ENCODE results near the gene PSMD12.
"Not testable (repeated sequence)": the region's sequence is repeated elsewhere in the genome, so short reads cannot be mapped to it uniquely, and the experiment has no call there.

Gene PSMD12

DNA sequence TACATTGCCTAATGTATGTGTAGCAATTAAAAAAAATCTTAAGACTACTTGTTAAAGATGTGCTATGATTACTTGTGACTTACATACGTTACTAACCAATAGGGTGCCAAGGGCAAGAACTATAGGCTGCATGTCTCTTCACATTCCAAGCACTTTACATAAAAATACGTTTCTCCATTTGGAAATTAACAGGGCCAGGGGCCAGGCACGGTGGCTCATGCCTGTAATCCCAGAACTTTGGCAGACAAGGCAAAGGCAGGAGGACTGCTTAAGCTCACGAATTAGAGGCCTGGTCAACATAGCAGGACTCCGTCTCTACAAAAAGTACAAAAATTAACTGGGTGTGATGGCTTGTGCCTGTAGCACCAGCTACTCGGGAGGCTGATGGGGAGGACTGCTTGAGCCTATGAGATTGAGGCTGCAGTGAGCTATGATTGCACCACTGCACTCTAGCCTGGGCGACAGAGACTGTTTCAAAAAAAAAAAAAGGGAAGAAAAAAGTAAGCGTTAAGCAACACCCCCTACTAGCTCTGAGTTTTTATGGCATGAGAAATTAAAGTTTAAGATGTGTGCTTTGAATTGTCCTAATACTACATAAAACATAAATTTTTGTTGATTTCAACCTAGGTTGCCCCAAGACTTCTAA, 12.3 kb downstream of the PSMD12 start:
- DNase-seq (ENCODE audit: low spot score) = no peak

DNA sequence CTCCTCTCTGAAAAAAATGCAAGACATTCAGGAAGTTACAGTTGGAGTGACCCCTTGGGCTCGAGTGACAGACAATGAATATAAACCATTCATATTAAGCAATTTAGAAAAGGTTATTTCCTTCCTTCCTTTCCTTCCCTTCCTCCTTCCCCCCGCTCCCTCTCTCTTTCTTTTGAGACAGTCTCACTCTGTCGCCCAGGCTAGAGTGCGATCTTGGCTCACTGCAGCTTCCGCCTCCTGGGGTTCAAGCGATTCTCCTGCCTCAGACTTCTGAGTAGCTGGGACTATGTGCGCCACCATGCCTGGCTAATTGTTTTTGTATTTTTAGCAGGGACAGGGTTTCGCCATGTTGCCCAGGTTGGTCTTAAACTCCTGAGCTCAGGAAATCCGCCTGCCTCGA, 13.2 kb downstream of the PSMD12 start:
- DNase-seq (ENCODE audit: low spot score) = no peak

DNA sequence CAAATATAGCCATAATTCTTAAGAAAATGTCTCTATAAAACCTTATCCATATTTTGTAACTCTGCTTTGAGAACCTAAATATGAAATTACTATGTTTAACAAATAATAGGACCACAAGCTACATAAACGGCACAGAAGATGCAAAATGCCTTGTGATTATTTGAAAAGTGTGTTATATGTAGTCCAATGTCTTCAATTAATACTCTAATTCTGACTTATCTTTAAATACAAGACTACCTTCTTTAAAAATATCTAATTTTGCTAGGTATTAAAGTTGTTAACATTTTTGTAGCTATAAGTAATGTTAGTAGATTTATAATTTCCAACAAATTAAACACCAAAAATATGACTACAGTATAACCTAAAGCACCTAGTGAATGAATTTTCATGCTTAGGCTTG, 17.0 kb downstream of the PSMD12 start:
- no peak for DNase-seq (ENCODE audit: low spot score)

DNA sequence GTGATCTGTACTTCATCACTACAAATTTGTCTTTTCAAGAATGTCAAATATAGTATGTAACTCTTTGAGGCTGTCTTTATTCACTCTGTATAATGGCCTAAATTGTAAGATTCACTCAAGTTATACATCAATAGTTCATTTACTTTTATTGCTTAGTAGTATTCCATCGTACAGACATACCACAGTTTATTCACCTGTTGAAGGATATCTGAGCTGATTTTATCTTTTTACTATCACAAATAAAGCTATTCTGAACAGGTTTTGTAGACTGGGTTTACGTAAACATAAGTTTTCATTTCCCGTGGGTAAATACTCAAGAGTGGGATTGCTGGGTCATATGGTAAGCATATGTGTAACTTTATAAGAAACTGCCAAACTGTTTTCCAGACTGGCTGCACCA, 18.6 kb downstream of the PSMD12 start:
- DNase-seq (ENCODE audit: low spot score) = no peak

DNA sequence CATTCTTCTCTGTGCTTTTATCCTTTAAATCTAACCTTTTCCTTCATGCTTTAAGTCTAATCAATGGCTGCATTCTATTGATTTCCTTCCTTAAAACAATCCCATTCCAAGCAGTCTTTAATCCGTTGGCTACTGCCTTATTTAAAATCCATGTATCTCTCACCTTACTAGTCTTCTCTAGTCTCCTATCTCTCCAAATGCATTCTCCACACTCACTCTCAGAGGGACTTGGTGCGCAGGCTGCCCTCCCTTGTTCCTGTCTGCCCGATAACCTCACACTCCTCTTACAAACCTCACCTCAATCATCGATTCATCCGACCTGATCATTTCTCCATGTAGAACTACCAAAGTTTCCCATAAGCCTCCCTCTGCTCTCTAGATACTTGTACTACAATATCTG, 23.1 kb downstream of the PSMD12 start:
- no peak for DNase-seq (ENCODE audit: low spot score)

DNA sequence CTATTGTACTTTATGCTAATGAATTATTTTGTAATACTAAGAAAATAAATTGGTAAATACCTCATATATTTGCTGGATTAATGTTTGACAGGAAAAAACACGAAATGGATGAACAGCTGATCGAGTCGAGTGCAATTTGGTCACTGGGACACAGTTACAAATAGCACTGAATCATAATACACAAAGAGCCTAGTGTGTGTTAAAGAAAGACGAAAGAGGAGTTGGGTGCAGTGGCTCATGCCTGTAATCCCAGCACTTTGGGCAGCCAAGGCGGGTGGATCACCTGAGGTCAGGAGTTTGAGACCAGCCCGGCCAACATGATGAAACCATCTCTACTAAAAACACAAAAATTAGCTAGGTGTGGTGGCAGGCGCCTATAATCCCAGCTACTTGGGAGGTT, 28.0 kb downstream of the PSMD12 start:
- DNase-seq (ENCODE audit: low spot score) = not testable (repeated sequence)

DNA sequence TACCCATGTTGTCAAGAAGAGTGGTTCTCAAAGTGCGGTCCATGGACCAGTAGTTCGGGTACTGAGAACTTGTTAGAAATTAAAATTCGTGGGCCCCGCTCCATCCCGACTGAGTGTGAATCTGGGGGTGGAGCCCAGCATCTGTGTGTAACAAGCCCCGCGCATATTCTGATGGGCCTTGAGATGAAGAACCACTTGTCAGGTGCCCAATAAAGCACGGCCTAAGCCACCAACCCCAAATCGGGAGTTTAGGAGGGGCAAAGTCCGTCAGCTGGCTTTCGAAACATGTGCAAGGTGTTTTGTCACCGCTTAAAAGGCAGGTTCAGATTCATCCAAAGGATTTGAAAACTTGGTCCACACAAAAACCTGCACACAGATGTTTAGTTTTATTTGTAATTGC, 29.5 kb downstream of the PSMD12 start:
- no peak for DNase-seq (ENCODE audit: low spot score)

DNA sequence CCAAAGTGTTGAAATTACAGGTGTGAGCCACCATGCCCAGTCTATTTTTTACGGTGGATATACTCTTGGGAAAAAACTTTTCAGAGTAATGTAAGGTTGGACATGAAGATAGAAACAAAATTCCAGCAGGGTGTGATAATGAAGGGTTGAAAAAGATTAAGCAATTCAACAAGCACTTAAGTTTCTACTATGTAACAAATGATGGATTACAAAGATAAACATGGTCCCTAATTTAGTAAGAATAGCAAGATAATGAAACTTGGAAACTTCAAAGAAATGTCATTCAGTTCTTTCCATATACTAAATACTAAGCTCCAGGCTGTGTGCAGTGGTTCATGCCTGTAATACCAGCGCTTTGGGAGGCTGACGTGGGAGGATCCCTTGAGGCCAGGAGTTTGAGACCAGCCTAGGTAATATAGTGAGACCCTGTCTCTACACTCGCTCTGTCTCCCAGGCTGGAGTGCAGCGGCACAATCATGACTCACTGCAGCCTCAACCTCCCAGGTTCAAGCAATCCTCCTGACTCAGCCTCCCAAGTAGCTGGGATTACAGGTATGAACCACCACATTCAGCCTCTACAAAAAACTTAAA, 31.0 kb downstream of the PSMD12 start:
- no peak for DNase-seq (ENCODE audit: low spot score)

DNA sequence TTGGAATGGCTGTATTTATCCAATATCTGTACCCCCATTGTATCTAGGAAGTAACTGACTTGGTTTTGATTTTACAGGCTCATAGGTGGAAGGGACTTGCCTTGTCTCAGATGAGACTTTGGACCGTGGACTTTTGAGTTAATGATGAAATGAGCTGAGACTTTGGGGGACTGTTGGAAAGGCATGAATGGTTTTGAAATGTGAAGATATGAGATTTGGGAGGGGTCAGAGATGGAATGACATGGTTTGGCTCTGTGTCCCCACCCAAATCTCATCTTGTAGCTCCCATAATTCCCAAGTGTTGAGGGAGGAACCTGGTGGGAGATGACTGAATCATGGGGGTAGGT, 34.2 kb downstream of the PSMD12 start:
- not testable (repeated sequence) for DNase-seq (ENCODE audit: low spot score)

DNA sequence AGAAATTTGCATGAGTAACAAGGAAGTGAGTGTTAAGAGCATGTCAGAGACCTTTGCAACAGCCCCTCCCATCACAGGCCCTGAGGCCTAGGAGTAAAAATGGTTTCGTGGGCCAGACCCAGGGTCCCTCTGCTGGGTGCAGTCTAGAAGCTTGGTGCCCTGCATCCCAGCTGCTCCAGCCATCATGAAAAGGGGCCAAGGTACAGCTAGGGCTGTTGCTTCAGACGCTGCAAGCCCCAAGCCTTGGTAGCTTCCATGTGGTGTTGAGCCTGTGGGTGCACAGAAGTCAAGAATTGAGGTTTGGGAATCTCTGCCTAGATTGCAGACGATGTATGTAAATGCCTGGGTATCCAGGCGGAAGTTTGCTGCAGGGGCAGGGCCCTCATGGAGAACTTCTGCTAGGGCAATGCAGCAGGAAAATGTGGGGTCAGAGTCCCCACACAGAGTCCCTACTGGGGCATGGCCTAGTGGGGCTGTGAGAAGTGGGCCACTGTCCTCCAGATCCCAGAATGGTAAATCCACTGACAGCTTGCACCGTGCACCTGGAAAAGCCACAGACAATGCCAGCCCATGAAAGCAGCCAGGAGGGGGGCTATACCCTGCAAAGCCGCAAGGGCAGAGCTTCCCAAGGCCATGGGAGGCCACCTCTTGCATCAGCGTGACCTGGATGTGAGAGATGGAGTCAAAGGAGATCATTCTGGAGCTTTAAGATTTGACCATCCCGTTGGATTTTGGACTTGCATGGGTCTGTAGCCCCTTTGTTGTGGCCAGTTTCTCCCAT, 34.8 kb downstream of the PSMD12 start:
- DNase-seq (ENCODE audit: low spot score) = peak; percentile 30

DNA sequence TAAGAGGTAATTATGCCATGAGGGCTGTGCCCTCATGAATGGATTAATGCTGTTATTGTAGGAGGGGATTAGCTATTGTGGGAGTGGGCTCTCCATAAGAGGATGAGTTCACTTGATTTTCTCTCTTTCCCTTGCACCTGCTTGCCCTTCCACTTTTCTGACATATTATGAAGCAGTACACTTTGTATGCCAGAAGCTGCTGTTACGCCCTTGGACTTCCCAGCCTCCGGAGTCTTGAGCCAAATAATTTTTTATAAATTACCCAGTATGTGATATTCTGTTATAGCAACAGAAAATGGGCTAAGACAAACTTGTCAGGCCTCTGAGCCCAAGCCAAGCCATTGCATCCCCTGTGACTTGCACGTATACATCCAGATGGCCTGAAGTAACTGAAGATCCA, 38.4 kb downstream of the PSMD12 start:
- DNase-seq (ENCODE audit: low spot score) = no peak

DNA sequence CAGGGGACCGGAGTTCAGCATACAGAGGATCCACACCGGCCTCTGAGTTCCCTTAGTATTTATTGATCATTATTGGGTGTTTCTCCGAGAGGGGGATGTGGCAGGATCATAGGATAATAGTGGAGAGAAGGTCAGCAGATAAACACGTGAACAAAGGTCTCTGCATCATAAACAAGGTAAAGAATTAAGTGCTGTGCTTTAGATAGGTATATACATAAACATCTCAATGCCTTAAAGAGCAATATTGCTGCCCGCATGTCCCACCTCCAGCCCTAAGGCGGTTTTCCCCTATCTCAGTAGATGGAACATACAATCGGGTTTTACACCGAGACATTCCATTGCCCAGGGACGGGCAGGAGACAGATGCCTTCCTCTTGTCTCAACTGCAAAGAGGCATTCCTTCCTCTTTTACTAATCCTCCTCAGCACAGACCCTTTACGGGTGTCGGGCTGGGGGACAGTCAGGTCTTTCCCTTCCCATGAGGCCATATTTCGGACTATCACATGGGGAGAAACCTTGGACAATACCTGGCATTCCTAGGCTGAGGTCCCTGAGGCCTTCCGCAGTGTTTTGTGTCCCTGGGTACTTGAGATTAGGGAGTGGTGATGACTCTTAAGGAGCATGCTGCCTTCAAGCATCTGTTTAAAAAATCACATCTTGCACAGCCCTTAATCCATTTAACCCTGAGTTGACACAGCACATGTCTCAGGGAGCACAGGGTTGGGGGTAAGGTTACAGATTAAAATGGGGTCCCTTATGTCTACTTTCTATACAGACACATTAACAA, 39.2 kb downstream of the PSMD12 start:
- not testable (repeated sequence) for DNase-seq (ENCODE audit: low spot score)

DNA sequence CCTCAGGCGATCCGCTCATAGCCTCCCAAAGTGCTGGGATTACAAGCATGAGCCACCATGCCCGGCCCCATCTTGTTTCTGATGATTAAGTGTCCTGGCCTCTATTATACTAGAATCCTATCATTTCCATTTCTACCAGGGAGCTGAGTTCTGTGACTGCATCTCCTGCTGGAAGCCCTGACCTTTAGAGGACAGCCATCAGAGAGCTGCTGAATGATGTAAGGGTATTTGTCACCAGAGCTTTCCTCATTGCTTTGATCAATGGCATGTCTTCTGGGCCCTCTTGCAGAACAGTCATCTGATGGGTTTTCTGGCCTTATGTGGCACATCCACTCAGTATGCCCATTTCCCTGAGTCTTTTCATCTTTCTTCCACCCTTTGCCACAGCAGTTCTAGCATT, 39.9 kb downstream of the PSMD12 start:
- DNase-seq (ENCODE audit: low spot score) = no peak

DNA sequence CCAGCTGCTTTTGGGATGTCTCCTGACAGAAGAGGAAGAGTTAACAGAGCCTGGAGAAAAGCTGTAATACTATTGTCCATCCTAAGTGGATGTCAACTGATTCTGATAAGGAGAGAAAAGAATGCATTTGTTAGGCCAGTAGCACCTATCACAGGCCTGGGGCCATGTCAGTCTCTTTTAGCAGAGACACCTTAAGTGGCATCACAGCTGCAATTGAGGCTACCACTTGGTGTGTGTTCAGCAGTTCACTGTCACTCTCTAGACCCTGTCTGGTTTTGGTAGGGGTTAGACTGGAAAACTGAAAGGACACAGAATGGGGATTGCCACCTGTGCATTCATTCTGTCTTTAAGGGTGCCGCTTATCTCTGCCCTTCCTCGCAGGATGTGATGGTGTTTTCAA, 42.0 kb downstream of the PSMD12 start:
- DNase-seq (ENCODE audit: low spot score) = no peak

DNA sequence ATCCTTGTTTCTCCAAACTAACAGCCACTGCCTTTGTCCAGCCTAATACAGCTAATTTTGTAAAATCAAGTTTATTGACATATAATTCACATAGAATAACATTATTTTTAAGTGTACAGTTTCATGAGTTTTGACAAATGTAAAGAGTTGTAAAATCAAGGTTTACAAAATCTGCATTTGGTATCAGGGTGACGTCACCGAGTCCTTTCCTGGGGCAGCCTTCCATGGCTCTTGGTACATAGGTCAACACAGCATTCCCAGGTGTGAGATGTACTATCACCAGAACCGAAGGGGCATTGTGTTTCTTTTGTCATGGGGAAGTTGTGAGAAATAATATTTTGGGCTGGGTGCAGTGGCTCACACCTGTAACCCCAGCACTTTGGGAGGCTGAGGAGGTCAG, 42.9 kb downstream of the PSMD12 start:
- no peak for DNase-seq (ENCODE audit: low spot score)

DNA sequence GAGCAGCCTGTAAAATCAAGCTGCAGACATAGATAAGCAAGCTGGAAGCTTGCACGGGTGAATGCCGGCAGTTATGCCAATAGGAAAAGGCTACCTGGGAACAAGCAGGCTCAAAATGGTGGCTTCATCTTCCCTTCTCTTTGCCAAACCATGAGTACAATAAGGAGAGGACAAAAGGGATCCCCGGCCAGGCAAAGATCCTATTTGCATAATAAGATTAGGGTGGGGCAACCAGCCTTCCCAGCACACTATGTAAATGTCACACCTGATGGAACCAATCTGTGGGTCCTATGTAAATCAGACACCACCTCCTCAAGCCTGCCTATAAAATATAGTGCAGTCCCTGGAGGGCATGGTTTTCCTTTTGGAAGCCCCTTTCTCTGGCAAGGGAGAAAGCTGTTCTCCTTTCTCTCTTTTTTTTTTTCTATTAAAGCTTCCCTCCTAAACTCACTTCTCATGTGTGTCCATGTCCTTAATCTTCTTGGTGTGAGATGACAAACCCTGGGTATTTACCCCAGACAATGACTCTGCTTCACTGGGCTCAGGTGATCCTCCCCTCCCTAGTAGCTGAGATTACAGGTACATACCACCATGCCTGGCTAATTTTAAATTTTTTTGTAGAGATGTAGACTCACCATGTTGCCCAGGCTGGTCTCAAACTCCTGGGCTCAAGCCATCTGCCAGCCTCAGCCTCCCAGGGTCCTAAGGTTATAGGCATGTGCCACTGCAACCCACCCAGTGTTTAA, 44.2 kb downstream of the PSMD12 start:
- DNase-seq (ENCODE audit: low spot score) = peak; percentile 52

DNA sequence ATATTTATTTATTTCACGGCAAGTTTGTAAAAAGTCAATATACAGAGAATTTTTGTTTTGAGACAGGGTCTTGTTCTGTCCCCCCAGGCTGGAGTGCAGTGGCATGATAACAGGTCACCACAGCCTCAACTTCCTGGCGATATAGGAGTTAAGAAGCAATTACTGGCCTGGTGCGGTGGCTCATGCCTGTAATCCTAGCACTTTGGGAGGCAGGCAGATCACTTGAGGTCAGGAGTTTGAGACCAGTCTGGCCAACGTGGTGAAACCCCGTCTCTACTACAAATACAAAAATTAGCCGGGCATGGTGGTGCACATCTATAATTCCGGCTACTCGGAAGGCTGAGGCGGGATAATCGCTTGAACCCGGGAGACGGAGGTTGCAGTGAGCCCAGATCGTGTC, 44.9 kb downstream of the PSMD12 start:
- not testable (repeated sequence) for DNase-seq (ENCODE audit: low spot score)

DNA sequence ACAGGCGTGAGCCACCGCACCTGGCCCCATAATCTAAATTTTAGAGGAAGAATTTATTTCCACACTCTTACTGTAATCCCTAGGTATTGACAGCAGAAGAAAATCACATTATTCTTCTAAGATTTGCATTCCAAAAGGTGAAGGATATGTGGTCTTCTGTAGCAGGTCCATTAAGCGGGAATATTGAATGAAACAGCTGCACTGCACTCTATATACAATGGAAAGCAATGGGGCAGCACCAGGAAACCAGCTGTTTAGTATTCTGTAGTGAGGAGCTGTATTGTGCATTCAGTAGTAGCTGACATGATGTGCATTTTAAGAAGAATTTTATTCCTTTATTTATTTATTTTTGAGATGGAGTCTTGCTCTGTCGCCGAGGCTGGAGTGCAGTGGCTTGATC, 49.6 kb downstream of the PSMD12 start:
- no peak for DNase-seq (ENCODE audit: low spot score)

DNA sequence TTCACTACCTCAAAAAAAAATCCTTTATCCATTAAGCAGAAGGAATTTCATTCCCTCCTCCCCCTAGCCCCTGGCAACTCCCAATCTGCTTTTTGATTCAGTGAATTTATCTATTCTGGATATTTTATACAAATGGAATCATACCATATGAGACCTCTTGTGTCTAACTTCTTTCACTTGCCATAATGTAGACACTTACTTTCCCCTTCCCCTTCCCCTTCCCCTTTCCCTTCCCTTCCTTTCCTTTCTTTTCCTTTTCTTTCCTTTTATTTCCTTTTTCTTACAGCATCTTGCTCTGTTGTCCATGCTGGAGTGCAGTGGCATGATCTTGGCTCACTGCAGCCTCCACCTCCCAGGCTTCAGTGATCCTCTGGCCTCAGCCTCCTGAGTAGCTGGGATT, 50.5 kb downstream of the PSMD12 start:
- no peak for DNase-seq (ENCODE audit: low spot score)

DNA sequence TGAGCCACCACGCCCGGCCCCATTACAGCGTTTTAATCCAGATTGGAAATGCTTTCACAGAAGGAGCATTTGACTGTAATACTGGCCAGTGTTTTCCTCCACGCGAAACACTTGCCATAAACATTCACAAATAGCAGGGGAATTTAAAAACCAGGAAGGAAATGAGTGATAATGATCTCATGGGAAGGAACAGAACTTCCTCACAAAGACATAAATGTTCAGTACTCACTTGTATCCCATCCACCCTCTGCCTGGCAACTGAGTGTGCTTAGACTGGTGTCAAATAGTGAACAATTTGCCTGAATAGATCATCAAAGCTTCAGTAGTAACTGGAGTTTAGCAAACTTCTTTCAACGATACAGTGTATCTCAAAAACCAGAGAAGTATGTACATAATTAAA, 54.1 kb downstream of the PSMD12 start:
- DNase-seq (ENCODE audit: low spot score) = no peak

DNA sequence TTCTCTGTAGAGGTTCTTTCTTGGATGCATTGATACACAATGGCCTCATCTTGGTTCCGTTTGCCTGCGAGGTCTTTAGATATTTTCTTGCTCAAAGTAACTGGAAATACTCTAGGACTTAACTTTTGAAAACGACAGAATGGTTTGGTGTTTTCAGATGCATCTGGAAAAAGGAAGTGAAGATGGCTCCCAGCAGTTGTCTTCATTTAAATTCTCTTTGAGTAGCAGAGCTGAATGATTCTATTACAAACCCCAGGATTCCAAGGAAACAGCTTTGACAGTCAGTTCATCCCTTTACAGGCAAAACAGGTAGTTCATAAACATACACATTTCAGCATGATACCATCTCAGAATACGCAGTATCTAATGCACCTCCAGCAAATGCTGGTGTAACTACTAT, 54.8 kb downstream of the PSMD12 start:
- no peak for DNase-seq (ENCODE audit: low spot score)

DNA sequence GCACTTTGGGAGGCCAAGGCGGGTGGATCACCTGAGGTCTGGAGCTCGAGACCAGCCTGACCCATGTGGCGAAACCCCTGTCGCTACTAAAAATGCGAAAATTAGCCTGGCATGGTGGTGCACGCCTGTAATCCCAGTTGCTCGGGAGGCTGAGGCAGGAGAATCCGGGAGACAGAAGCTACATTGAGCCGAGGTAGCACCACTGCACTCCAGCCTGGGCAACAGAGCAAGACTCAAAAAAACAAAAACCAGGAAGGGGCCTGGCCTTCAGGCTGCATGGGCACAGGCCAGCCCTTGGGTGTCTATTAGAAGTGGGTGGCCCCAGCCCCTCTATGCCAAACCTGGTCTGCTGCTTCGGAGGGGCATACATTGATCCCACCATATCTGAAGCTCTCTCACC, 56.0 kb downstream of the PSMD12 start:
- no peak for DNase-seq (ENCODE audit: low spot score)

Data from NAMALWA (cell line).